Heart left ventricle (tissue), 13 donors: ENCODE measurements around the gene CDKN1C.

Experiments
- POLR2A ChIP-seq, 2 donors: fragments of 450-650 bp; IDR thresholded peaks; one replicate each; pipeline ENCODE4 v1.6.1; 2017; ENCODE audit warnings: antibody characterized with exemption in 2 of 2, mild to moderate bottlenecking in 2 of 2, moderate library complexity in 2 of 2
- TF ChIP-seq, protein P1 (sequence below), 12 donors: fragments of 200-600 bp; sonication (generic) in 4 of 12; IDR thresholded peaks; one replicate each; pipeline versions ENCODE4 v1.5.0 to v1.8.0; 2018 to 2022; ENCODE audit warnings: antibody characterized with exemption in 12 of 12, mild to moderate bottlenecking in 5 of 12
- donor health status: ischemic (EF 13 %, LVEDD 7.1; RV severe dilation, severe dysfunction).
- donor health status: DM: no; HTN: yes; CAD: no.
- donor health status: DM: no; HTN: no; CAD: no.
- donor health status: ischemic (EF 25% LVEDD 6.9; RV normal size, moderate dysfunction).
- donor health status: ischemic (EF 25% LVEDD 5.7; RV mildly dilated, moderate dysfunction).
- donor health status: ischemic (EF 35%, LVEDD 5.7; RV mildly dilated, moderate dysfunction).
- donor health status: nonischemic (EF 11% LVEDD 7.7; RV severe dilation, severe dysfunction).
- donor health status: DM: yes; HTN: yes; CAD: no.
- donor health status: PGD.
- donor health status: ischemic (EF 29% LVEDD 5.4; RV normal size, mild dysfunction).
- donor health status: nonischemic (EF 23%, LVEDD 6.1; RV moderate dilation, normal function).

DNA sequence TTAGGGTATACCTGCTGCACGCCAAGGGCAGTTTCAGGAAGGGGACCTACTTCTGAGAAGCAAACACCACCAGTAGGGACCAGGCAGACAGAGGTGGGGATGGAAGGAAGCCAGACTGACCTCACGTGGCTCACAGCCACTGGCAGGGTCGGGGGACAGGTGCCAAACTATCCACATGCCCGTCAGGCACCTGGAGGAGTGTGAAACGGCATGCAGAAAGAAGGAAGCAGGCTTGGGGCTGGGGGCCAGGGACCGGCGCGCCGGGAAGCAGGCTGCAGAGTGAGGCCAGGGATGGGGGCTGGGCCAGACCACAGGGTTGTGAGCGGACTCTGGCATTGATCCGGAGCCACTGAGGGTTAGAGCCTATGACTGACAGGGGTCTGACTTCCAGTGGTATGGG, 47.5 kb downstream of the CDKN1C start:
- no peak for TF ChIP-seq POLR2A (IDR thresholded peaks at IDR 0.05)
- TF ChIP-seq, protein P1, sequence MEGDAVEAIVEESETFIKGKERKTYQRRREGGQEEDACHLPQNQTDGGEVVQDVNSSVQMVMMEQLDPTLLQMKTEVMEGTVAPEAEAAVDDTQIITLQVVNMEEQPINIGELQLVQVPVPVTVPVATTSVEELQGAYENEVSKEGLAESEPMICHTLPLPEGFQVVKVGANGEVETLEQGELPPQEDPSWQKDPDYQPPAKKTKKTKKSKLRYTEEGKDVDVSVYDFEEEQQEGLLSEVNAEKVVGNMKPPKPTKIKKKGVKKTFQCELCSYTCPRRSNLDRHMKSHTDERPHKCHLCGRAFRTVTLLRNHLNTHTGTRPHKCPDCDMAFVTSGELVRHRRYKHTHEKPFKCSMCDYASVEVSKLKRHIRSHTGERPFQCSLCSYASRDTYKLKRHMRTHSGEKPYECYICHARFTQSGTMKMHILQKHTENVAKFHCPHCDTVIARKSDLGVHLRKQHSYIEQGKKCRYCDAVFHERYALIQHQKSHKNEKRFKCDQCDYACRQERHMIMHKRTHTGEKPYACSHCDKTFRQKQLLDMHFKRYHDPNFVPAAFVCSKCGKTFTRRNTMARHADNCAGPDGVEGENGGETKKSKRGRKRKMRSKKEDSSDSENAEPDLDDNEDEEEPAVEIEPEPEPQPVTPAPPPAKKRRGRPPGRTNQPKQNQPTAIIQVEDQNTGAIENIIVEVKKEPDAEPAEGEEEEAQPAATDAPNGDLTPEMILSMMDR (IDR thresholded peaks at IDR 0.05): no peak
